Caco-2 (cell line): ENCODE measurements around the gene AP5B1. TPM values are rescaled to one million over a fixed set of nuclear protein-coding genes. Genes with fewer than 3 reads are reported as not detected.

Experiments used
- BruUV-seq: library from RNA; stranded (reverse); fragments of 400-500 nt; replicated peaks from 2 replicates; lab custom pipeline; 2021; lab: Mats Ljungman, UMichigan
- CTCF ChIA-PET: fragments of 300-600 bp; sonication (Branson Sonifier 250); formaldehyde crosslinking; loops from one replicate; lab custom pipeline; 2022; ENCODE audit warnings: antibody characterized with exemption; lab: Charles Lee
- POLR2A ChIA-PET: fragments of 300-600 bp; sonication (Branson Sonifier 250); formaldehyde crosslinking; loops from one replicate; lab custom pipeline; 2022; ENCODE audit warnings: antibody characterized with exemption; lab: Charles Lee
- DNase-seq, 2 experiments: peaks; one replicate each; pipeline versions ENCODE4 v3.0.0 to v3.0.0-alpha.2; 2020 to 2022
- H3K27me3 ChIP-seq: replicated peaks from 2 replicates; pipeline ENCODE4 v1.6.0; 2011; ENCODE audit warnings: low read length; ENCODE audit not compliant: control insufficient read depth, insufficient read depth
- H3K36me3 ChIP-seq: 2 replicates; pipeline ENCODE4 v1.5.1; 2011; ENCODE audit warnings: low read length; ENCODE audit not compliant: control insufficient read depth, insufficient read depth
- H3K4me1 ChIP-seq: fragments of 250-450 bp; sonication (Bioruptor Pico); 2 replicates; pipeline ENCODE4 v1.5.1; 2020; ENCODE audit warnings: mild to moderate bottlenecking
- H3K4me3 ChIP-seq: 2 replicates; pipeline ENCODE4 v1.5.1; 2011; ENCODE audit warnings: low read depth, mild to moderate bottlenecking, control low read depth, low read length
- H3K9me3 ChIP-seq: fragments of 250-450 bp; sonication (Bioruptor Pico); 2 replicates; pipeline ENCODE4 v1.5.1; 2020; ENCODE audit warnings: mild to moderate bottlenecking, moderate library complexity
- H3K27ac Mint-ChIP-seq: one replicate; pipeline ENCODE4 v1.8.0; 2022; ENCODE audit warnings: mixed read lengths; ENCODE audit not compliant: unreplicated experiment
- H3K27me3 Mint-ChIP-seq: one replicate; pipeline ENCODE4 v1.8.0; 2022; ENCODE audit warnings: mixed read lengths; ENCODE audit not compliant: insufficient read depth, unreplicated experiment
- H3K36me3 Mint-ChIP-seq: one replicate; pipeline ENCODE4 v1.8.0; 2022; ENCODE audit warnings: mild to moderate bottlenecking, mixed read lengths; ENCODE audit not compliant: insufficient read depth, unreplicated experiment
- H3K4me1 Mint-ChIP-seq: one replicate; pipeline ENCODE4 v1.8.0; 2022; ENCODE audit warnings: low read depth, mixed read lengths; ENCODE audit not compliant: unreplicated experiment
- H3K4me3 Mint-ChIP-seq: one replicate; pipeline ENCODE4 v1.8.0; 2022; ENCODE audit warnings: mild to moderate bottlenecking, moderate library complexity, mixed read lengths; ENCODE audit not compliant: unreplicated experiment
- H3K9me3 Mint-ChIP-seq: one replicate; pipeline ENCODE4 v1.8.0; 2022; ENCODE audit warnings: mixed read lengths; ENCODE audit not compliant: unreplicated experiment
- intact Hi-C: fragments of 100-400 bp; cut with micrococcal nuclease; formaldehyde crosslinking; loops from one replicate; pipeline ENCODE4 v1.10.0; 2022; ENCODE audit not compliant: unreplicated experiment
- total RNA-seq: library from RNA; stranded (reverse); gene quantifications from 2 replicates; pipeline ENCODE4 v1.2.3, GENCODE V29; 2022
- TF ChIP-seq, protein P1 (sequence below), 2 experiments: fragments of 200-600 bp in 1 of 2; IDR thresholded peaks; 1 replicate in 1 of 2; 2 replicates in 1 of 2; pipeline versions ENCODE4 v1.5.1 to v1.8.0; 2011 to 2022; ENCODE audit warnings: antibody characterized with exemption in 1 of 2, control low read depth in 1 of 2, inconsistent platforms in 1 of 2, low read depth in 1 of 2, low read length in 1 of 2, mild to moderate bottlenecking in 1 of 2, moderate library complexity in 1 of 2; ENCODE audit not compliant: insufficient read depth in 1 of 2, severe bottlenecking in 1 of 2, unreplicated experiment in 1 of 2

The AP5B1 gene
- total RNA-seq, 1 experiment from 2014 or later, result 19.3 TPM

- H3K36me3 Mint-ChIP-seq, result peaks cover 14% of the 10 kb centered on the region
- no peaks in the 10 kb centered on the region for H3K36me3 ChIP-seq
- no peak for DNase-seq
- TF ChIP-seq, protein P1, sequence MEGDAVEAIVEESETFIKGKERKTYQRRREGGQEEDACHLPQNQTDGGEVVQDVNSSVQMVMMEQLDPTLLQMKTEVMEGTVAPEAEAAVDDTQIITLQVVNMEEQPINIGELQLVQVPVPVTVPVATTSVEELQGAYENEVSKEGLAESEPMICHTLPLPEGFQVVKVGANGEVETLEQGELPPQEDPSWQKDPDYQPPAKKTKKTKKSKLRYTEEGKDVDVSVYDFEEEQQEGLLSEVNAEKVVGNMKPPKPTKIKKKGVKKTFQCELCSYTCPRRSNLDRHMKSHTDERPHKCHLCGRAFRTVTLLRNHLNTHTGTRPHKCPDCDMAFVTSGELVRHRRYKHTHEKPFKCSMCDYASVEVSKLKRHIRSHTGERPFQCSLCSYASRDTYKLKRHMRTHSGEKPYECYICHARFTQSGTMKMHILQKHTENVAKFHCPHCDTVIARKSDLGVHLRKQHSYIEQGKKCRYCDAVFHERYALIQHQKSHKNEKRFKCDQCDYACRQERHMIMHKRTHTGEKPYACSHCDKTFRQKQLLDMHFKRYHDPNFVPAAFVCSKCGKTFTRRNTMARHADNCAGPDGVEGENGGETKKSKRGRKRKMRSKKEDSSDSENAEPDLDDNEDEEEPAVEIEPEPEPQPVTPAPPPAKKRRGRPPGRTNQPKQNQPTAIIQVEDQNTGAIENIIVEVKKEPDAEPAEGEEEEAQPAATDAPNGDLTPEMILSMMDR (IDR thresholded peaks at IDR 0.05; ENCODE audit: insufficient read depth in 1 of 2, low read depth in 1 of 2, low read length in 1 of 2, severe bottlenecking in 1 of 2, unreplicated experiment in 1 of 2), result no peak
- no TSS peak for BruUV-seq
- no peak overlapping the region for H3K27ac Mint-ChIP-seq
- peaks cover 2% of the 10 kb centered on the region for H3K27me3 Mint-ChIP-seq
- peaks cover 29% of the 10 kb centered on the region for H3K4me1 Mint-ChIP-seq
- POLR2A ChIA-PET, result interaction anchor here (0.7 to 1.0 kb wide), 2 partner anchors 48 to 50 kb away, joined by 3 to 4 read pairs; partner anchors contain the start of gene CFL1
- peaks cover 21% of the 10 kb centered on the region for H3K4me1 ChIP-seq
- CTCF ChIA-PET, result interaction anchor here (0.6 to 1.0 kb wide), 8 partner anchors 48 to 98 kb away, joined by 3 to 19 read pairs (median 4); partner anchors contain the start of genes CFL1, FIBP and KAT5
- no peak overlapping the region for H3K4me3 Mint-ChIP-seq
- H3K9me3 Mint-ChIP-seq, result peaks cover 9% of the 10 kb centered on the region
- intact Hi-C loops, result no loop called here
- no peaks in the 10 kb centered on the region for H3K27me3 ChIP-seq
- H3K4me3 ChIP-seq, result no peak overlapping the region
- no peaks in the 10 kb centered on the region for H3K9me3 ChIP-seq
Measured at GRCh38 chr11:65810046-65810868, 29.5 kb upstream of the AP5B1 start.

DNA sequence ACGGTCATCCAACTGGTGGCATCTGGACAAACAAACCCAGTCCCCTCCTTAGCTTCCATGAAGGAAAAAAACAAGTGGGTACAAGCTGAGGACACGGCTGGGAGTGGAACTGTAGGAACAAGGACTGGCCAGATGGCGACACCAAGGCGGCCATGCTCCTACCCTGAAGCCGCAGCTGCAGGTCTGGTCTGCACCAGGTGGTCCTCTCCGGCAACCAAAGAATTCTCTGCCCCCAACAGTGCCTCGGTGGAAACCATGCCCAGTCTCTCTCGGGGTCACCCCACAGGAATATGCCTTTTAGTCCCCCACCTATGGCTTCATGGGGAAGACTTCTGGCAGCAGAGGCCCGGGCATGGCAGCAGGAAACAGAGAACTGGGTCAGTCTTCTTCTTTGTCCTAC is 28.7 kb upstream of the AP5B1 start:
- peaks cover 9% of the 10 kb centered on the region for H3K9me3 Mint-ChIP-seq
- POLR2A ChIA-PET, result interaction anchor here (0.7 to 1.0 kb wide), 2 partner anchors 49 to 50 kb away, joined by 3 to 4 read pairs; partner anchors contain the start of gene CFL1
- H3K4me3 ChIP-seq, result no peak overlapping the region
- intact Hi-C loops, result no loop called here
- H3K27ac Mint-ChIP-seq, result no peak overlapping the region
- H3K36me3 Mint-ChIP-seq, result peaks cover 6% of the 10 kb centered on the region
- TF ChIP-seq, protein P1 (IDR thresholded peaks at IDR 0.05; ENCODE audit: insufficient read depth in 1 of 2, low read depth in 1 of 2, low read length in 1 of 2, severe bottlenecking in 1 of 2, unreplicated experiment in 1 of 2), result no peak
- H3K4me1 ChIP-seq, result peaks cover 13% of the 10 kb centered on the region
- H3K4me1 Mint-ChIP-seq, result peaks cover 21% of the 10 kb centered on the region
- CTCF ChIA-PET, result interaction anchor here (0.6 to 1.0 kb wide), 8 partner anchors 49 to 97 kb away, joined by 3 to 19 read pairs (median 4); partner anchors contain the start of genes CFL1, FIBP and KAT5
- no peak overlapping the region for H3K4me3 Mint-ChIP-seq
- no peaks in the 10 kb centered on the region for H3K9me3 ChIP-seq
- H3K36me3 ChIP-seq, result no peaks in the 10 kb centered on the region
- no peaks in the 10 kb centered on the region for H3K27me3 ChIP-seq
- peaks cover 2% of the 10 kb centered on the region for H3K27me3 Mint-ChIP-seq
- BruUV-seq, result no TSS peak
- DNase-seq, result no peak

- CTCF ChIA-PET, result interaction anchor here (0.9 kb wide), 1 partner anchor 79 kb away, joined by 3 read pairs; the partner anchor contains the start of gene FIBP
- no peak overlapping the region for H3K4me3 Mint-ChIP-seq
- peaks cover 2% of the 10 kb centered on the region for H3K27me3 Mint-ChIP-seq
- no peak for DNase-seq
- Histone ChIP-seq H3K9me3 (no peaks in the 10 kb centered on the region), H3K27me3 (no peaks in the 10 kb centered on the region), H3K36me3 (no peaks in the 10 kb centered on the region), H3K4me3 (no peak overlapping the region), H3K4me1 (peaks cover 6% of the 10 kb centered on the region; the same call in 1 of the 2 replicates)
- peaks cover 5% of the 10 kb centered on the region for H3K9me3 Mint-ChIP-seq
- intact Hi-C loops, result no loop called here
- TF ChIP-seq, protein P1 (IDR thresholded peaks at IDR 0.05; ENCODE audit: insufficient read depth in 1 of 2, low read depth in 1 of 2, low read length in 1 of 2, severe bottlenecking in 1 of 2, unreplicated experiment in 1 of 2), result no peak
- peaks cover 6% of the 10 kb centered on the region for H3K36me3 Mint-ChIP-seq
- POLR2A ChIA-PET, result no interaction called here
- BruUV-seq, result no TSS peak
- no peak overlapping the region for H3K27ac Mint-ChIP-seq
- H3K4me1 Mint-ChIP-seq, result peaks cover 15% of the 10 kb centered on the region
Measured at GRCh38 chr11:65808744-65809341, 28.1 kb upstream of the AP5B1 start.
